Measurements from ENCODE around the gene LILRB2. TPM values are rescaled to one million over a fixed set of nuclear protein-coding genes. Genes with fewer than 3 reads are reported as not detected.
"Not testable (repeated sequence)": the region's sequence is repeated elsewhere in the genome, so short reads cannot be mapped to it uniquely, and the experiment has no call there.

Gene LILRB2
- total RNA-seq, 3 donors from 2014 or later, result 1.2 to 9.6 (median 4.7) TPM

DNA sequence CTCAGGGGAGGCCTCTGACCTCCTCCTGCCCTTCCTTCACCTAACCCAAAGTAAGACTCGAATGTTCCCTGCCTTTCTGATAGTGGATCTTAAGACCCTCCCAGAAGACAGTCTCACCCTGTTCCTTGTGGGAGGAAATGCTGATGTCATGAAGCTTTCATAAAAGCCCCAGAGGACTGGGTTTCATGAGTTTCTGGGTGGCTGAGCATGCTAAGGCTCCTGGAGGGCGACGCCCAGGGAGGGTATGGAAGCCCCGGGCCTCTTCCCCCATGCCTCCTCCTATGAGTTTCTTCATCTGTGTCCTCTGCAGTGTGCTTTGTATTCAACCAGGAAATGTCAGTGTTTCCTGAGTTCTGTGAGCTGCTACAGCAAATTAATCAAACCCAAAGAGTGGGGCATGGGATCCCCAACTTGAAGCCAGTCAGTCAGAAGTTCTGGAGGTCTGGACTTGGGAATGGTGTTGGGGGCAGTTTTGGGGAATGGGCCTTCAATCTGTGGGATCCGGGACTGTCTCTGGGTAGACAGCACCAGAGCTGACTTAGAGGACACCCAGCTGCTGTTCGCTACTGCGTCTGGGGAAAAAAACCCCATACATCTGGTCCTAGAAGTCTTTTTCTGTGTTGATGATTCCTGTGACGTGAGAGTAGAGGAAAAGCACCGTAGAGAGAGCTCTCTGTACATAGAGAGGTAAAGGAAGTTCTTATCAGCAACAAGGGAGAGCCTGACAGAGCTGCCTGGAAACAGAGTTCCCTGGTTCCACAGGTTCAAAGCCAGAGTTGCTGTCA is 2.0 kb upstream of the LILRB2 start:
- Histone ChIP-seq H3K4me3 (no peak overlapping the region), H3K9me3 (no peaks in the 10 kb centered on the region), H3K4me1 (ENCODE audit: low read depth) (no peaks in the 10 kb centered on the region), H3K36me3 (ENCODE audit: low read depth) (no peaks in the 10 kb centered on the region)
- intact Hi-C loops (cut with DNase I, micrococcal nuclease), result no loop called here
- TF ChIP-seq, protein P1, sequence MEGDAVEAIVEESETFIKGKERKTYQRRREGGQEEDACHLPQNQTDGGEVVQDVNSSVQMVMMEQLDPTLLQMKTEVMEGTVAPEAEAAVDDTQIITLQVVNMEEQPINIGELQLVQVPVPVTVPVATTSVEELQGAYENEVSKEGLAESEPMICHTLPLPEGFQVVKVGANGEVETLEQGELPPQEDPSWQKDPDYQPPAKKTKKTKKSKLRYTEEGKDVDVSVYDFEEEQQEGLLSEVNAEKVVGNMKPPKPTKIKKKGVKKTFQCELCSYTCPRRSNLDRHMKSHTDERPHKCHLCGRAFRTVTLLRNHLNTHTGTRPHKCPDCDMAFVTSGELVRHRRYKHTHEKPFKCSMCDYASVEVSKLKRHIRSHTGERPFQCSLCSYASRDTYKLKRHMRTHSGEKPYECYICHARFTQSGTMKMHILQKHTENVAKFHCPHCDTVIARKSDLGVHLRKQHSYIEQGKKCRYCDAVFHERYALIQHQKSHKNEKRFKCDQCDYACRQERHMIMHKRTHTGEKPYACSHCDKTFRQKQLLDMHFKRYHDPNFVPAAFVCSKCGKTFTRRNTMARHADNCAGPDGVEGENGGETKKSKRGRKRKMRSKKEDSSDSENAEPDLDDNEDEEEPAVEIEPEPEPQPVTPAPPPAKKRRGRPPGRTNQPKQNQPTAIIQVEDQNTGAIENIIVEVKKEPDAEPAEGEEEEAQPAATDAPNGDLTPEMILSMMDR (IDR thresholded peaks at IDR 0.05), result no peak
- DNase-seq, result no peak
- no peak for ATAC-seq

DNA sequence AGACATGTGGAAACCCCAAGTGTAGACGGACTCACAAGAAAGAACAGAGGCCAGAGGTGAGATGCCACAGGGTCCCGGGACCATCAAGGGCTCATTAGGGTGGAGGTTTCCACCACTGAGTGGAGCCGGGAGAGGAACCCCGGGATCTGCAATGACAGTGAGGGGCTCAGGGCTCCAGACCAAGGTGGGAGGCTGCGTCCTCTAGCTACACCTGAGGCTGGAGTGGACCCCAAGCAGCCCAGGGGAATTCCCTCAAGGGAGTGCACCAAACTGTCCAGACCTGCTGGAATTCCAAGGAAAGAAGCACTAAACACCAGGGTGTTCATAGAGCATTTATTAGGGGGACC is 792 bp upstream of the LILRB2 start:
- ATAC-seq; H3K9me3 ChIP-seq; H3K4me3 ChIP-seq; DNase-seq; H3K4me1 ChIP-seq (ENCODE audit: low read depth); H3K36me3 ChIP-seq (ENCODE audit: low read depth); intact Hi-C loops (cut with DNase I, micrococcal nuclease): not testable (repeated sequence)

- H3K4me1 ChIP-seq (ENCODE audit: low read depth); H3K36me3 ChIP-seq (ENCODE audit: low read depth); H3K9me3 ChIP-seq; intact Hi-C loops (cut with DNase I, micrococcal nuclease); H3K4me3 ChIP-seq: not testable (repeated sequence)
- ATAC-seq (peak; percentile 59), DNase-seq (peak in 1 of 3 donors; percentile 12)
Observed at GRCh38 chr19:54280441-54280840, 469 bp downstream of the LILRB2 start.

DNA sequence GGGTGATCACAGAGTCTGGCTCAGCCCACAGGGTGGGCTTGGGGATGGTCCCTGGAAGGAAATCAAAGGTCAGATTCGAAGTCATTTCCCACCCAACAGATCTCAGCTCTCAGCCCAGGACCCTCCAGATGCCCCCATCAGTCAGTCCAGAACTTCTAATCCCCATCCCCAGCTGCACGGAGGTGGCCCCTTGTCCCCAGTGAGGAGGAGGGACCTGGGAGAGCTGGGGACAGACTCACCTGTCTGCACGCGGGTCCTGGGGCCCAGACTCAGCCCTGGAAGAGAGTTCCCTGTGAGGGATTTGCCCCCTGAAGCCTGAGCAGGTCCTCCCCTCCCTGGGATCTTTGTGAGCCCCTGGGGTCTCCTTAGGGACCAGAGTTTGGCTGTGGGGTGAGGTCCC is 885 bp downstream of the LILRB2 start:
- not testable (repeated sequence) for H3K9me3 ChIP-seq; H3K4me1 ChIP-seq (ENCODE audit: low read depth); DNase-seq

GRCh38 chr19:54279406-54279962 is 1.4 kb downstream of the LILRB2 start:
- no peaks in the 10 kb centered on the region for H3K36me3 ChIP-seq (ENCODE audit: low read depth)
- TF ChIP-seq, protein P1 (IDR thresholded peaks at IDR 0.05), result no peak
- ATAC-seq (no peak), DNase-seq (no peak)
- H3K9me3 ChIP-seq, result no peaks in the 10 kb centered on the region
- H3K4me1 ChIP-seq (ENCODE audit: low read depth), result no peaks in the 10 kb centered on the region
- no peak overlapping the region for H3K4me3 ChIP-seq
- intact Hi-C loops (cut with DNase I, micrococcal nuclease), result no loop called here

More for the DNA sequence above, 885 bp downstream of the LILRB2 start:
- ATAC-seq; H3K36me3 ChIP-seq (ENCODE audit: low read depth); H3K4me3 ChIP-seq; intact Hi-C loops (cut with DNase I, micrococcal nuclease): not testable (repeated sequence)

DNA sequence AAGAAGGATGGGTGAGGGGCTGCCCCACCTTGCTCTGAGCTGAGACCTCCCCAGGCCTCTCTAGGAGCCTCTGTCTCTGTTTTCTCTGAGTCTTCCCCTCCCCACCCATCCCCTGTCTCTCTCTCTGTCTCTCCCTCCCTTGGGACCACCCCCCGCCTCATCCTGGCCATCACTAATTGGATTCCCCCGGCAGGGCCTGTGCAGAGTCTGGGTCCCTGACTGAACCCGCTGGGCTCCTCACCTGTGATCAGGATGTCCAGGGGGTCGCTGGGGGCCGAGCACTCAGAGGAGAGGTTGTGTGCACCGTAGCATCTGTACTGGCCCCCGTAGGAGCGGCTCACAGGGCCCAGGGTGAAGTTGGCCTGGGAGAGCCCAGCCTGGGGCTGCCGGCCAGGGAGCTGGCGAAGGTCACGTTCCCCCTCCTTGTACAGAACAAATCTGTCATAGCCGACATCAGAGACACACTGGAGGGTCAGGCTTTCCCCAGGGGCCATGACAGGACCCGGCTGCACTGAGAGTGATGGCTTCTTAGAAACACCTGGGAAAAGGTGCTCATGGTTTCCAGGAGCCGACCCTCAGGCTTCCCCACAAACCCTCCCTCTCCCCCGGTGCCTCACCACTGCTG is 2.2 kb downstream of the LILRB2 start:
- intact Hi-C loops (cut with DNase I, micrococcal nuclease); H3K4me3 ChIP-seq; H3K9me3 ChIP-seq; H3K36me3 ChIP-seq (ENCODE audit: low read depth); H3K4me1 ChIP-seq (ENCODE audit: low read depth); ATAC-seq; DNase-seq: not testable (repeated sequence)

- H3K4me1 ChIP-seq (ENCODE audit: low read depth); H3K36me3 ChIP-seq (ENCODE audit: low read depth); H3K9me3 ChIP-seq; ATAC-seq; intact Hi-C loops (cut with DNase I, micrococcal nuclease); H3K4me3 ChIP-seq: not testable (repeated sequence)
- DNase-seq, result peak in 1 of 3 donors; percentile 33
Observed at GRCh38 chr19:54278056-54278455, 2.9 kb downstream of the LILRB2 start.

- ATAC-seq; intact Hi-C loops (cut with DNase I, micrococcal nuclease); H3K4me1 ChIP-seq (ENCODE audit: low read depth); H3K4me3 ChIP-seq; H3K9me3 ChIP-seq; H3K36me3 ChIP-seq (ENCODE audit: low read depth); DNase-seq: not testable (repeated sequence)
Observed at GRCh38 chr19:54277111-54277615, 3.7 kb downstream of the LILRB2 start.
